Measurements from ENCODE around the gene GPRC5A. TPM values are rescaled to one million over a fixed set of nuclear protein-coding genes. Genes with fewer than 3 reads are reported as not detected.

Gene GPRC5A
- total and polyA plus RNA-seq, 2 donors (not counting 3 experiments of a cell fraction or from before 2014, with no cell fraction given), result 22.7 to 86.4 TPM

DNA sequence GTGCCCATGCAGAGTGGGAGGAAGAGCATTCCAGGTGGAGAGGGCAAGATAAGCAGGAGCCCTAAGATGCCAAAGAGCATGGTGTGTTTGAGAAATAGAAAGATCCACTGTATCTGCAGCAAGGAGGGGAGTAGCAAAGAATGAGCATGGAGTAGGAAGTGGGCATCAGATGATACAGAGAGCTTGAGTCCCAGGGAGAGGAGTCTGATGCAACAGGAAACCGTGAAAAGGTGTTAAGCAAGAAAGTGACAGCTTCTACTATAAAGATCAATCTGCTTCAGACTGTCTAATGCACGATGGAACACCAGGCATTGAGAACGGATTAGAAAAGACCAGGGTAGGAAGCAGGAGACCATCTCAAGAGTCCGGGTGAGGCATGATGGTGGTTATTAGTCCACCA, 72.9 kb downstream of the GPRC5A start:
- CTCF ChIA-PET, result interaction anchor here (1.2 kb wide), 1 partner anchor 48 kb away, joined by 3 read pairs; no protein-coding TSS in a partner anchor
- no peak for FAIRE-seq

More for the DNA sequence above, 72.9 kb downstream of the GPRC5A start:
- Histone ChIP-seq H3K9ac (replicated peaks; ENCODE audit: extremely low read depth, insufficient read depth, low read length) (no peak overlapping the region), H3K4me2 (ENCODE audit: insufficient read depth, low read length) (no peak overlapping the region), H3K4me1 (ENCODE audit: control insufficient read depth, extremely low read depth, insufficient read depth, low read length) (no peaks in the 10 kb centered on the region), H3K9me1 (replicated peaks; ENCODE audit: control insufficient read depth, extremely low read depth, insufficient read depth, low read length) (no peaks in the 10 kb centered on the region), H3K27me3 (ENCODE audit: control insufficient read depth in 2 of 2, insufficient read depth in 2 of 2, low read length in 2 of 2) (no peaks in the 10 kb centered on the region), H3K27ac (ENCODE audit: insufficient read depth, low read depth, low read length) (no peak overlapping the region), H3K4me3 (replicated peaks in 1 of 3; ENCODE audit: insufficient read depth in 1 of 3, low read depth in 1 of 3, low read length in 3 of 3) (no peak overlapping the region), H3K9me3 (replicated peaks; ENCODE audit: control insufficient read depth, insufficient read depth, low read length) (no peaks in the 10 kb centered on the region), H4K20me1 (replicated peaks; ENCODE audit: control insufficient read depth, extremely low read depth, insufficient read depth, low read length) (no peaks in the 10 kb centered on the region), H3K36me3 (ENCODE audit: control insufficient read depth in 2 of 2, extremely low read depth in 1 of 2, insufficient read depth in 2 of 2, low read length in 2 of 2) (peaks cover 0 to 3% of the 10 kb centered on the region in 2 experiments), H3K79me2 (ENCODE audit: control insufficient read depth, insufficient read depth, low read length) (no peaks in the 10 kb centered on the region), H2AFZ (ENCODE audit: low read depth, low read length) (no peak overlapping the region)
- POLR2A ChIA-PET, result no interaction called here
- dilution Hi-C loops (cut with MboI; ENCODE audit: extremely low pct_ligation_motif_present, low sequenced_read_pairs), result no loop called here
- BruUV-seq (replicated peaks), result no TSS peak
- intact Hi-C loops (cut with micrococcal nuclease), result no loop called here
- no peak for DNase-seq (ENCODE audit: low read depth, low spot score)
- no peak for TF ChIP-seq EZH2 (IDR thresholded peaks at IDR 0.05; ENCODE audit: borderline replicate concordance, low read depth, low read length, severe bottlenecking)
- TF ChIP-seq, protein P1, sequence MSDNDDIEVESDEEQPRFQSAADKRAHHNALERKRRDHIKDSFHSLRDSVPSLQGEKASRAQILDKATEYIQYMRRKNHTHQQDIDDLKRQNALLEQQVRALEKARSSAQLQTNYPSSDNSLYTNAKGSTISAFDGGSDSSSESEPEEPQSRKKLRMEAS (IDR thresholded peaks at IDR 0.05; ENCODE audit: insufficient read depth, insufficient read length), result no peak
- no peak for TF ChIP-seq FOS (IDR thresholded peaks at IDR 0.05; ENCODE audit: borderline replicate concordance, insufficient read depth, low read length)
- no peak for TF ChIP-seq POLR2A (IDR thresholded peaks at IDR 0.05; ENCODE audit: low read depth, low read length)
- no peak for TF ChIP-seq JUN (IDR thresholded peaks at IDR 0.05; ENCODE audit: borderline replicate concordance, insufficient read depth, insufficient read length, low read depth)
- TF ChIP-seq, protein P2, sequence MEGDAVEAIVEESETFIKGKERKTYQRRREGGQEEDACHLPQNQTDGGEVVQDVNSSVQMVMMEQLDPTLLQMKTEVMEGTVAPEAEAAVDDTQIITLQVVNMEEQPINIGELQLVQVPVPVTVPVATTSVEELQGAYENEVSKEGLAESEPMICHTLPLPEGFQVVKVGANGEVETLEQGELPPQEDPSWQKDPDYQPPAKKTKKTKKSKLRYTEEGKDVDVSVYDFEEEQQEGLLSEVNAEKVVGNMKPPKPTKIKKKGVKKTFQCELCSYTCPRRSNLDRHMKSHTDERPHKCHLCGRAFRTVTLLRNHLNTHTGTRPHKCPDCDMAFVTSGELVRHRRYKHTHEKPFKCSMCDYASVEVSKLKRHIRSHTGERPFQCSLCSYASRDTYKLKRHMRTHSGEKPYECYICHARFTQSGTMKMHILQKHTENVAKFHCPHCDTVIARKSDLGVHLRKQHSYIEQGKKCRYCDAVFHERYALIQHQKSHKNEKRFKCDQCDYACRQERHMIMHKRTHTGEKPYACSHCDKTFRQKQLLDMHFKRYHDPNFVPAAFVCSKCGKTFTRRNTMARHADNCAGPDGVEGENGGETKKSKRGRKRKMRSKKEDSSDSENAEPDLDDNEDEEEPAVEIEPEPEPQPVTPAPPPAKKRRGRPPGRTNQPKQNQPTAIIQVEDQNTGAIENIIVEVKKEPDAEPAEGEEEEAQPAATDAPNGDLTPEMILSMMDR (IDR thresholded peaks at IDR 0.05; ENCODE audit: extremely low read depth in 1 of 2, insufficient read depth in 1 of 2, low read depth in 1 of 2, low read length in 2 of 2), result no peak
- no peak for TF ChIP-seq POLR2AphosphoS5 (IDR thresholded peaks at IDR 0.05; ENCODE audit: insufficient read depth, low read depth, low read length)
- no peak for TF ChIP-seq GATA2 (IDR thresholded peaks at IDR 0.05; ENCODE audit: insufficient read depth, insufficient read length, low read depth, low read length)
- no peak for TF ChIP-seq MYC (IDR thresholded peaks at IDR 0.05; ENCODE audit: low read depth, low read length)
